H1 (cell line): ENCODE results near the gene PPOX. TPM values are rescaled to one million over a fixed set of nuclear protein-coding genes. Genes with fewer than 3 reads are reported as not detected.
A peak's percentile ranks its signal among the peaks of the same experiment; 100 is the strongest.

Experiments used
- BCL11A ChIP-seq, 2 experiments: IDR thresholded peaks; one replicate each; pipeline ENCODE4 v1.6.1; 2011; ENCODE audit warnings: low read depth in 2 of 2, low read length in 2 of 2, mild to moderate bottlenecking in 2 of 2
- CHD1 ChIP-seq: IDR thresholded peaks from 2 replicates; pipeline ENCODE4 v1.6.1; 2012; ENCODE audit warnings: low read depth, low read length, improper control_type of control experiment
- NRF1 ChIP-seq: IDR thresholded peaks from 2 replicates; pipeline ENCODE4 v1.6.1; 2011; ENCODE audit warnings: mild to moderate bottlenecking, low read depth, low read length, improper control_type of control experiment
- SAP30 ChIP-seq: fragments of 300-600 bp; sonication (generic); IDR thresholded peaks from 2 replicates; pipeline ENCODE4 v1.7.1; 2012; ENCODE audit warnings: low read length, moderate library complexity, mild to moderate bottlenecking, inconsistent platforms; ENCODE audit not compliant: insufficient read depth, insufficient replicate concordance
- SIX5 ChIP-seq: IDR thresholded peaks from 2 replicates; pipeline ENCODE4 v1.6.1; 2011; ENCODE audit warnings: mild to moderate bottlenecking, low read depth, low read length
- TAF1 ChIP-seq: IDR thresholded peaks from 2 replicates; pipeline ENCODE4 v1.6.1; 2011; ENCODE audit warnings: mild to moderate bottlenecking, low read depth, low read length
- polyA plus RNA-seq, 7 experiments: library from polyadenylated mRNA; depleted of rRNA in 3 of 7; stranded (reverse) in 5 of 7; unstranded in 2 of 7; fragments of >200 nt in 5 of 7; fragments of 200-250 nt in 2 of 7; gene quantifications; 1 replicate in 5 of 7; 2 replicates in 1 of 7; 4 replicates in 1 of 7; pipeline versions ENCODE4 v1.2.1 to v1.2.3, GENCODE V29; 2011 to 2013; ENCODE audit warnings: missing spikeins in 2 of 7, mixed read lengths in 2 of 7
- total RNA-seq: library from RNA; stranded (reverse); fragmentation: NEBNext Ultra II Directional; extraction: Animal tissue kit (Norgen Biotek cat#: 25700); gene quantifications from 2 replicates; pipeline ENCODE4 v1.2.1, GENCODE V29; 2021
- TF ChIP-seq, protein P1 (sequence below): fragments of 300-600 bp; sonication (generic); IDR thresholded peaks from 2 replicates; pipeline ENCODE4 v1.7.1; 2012; ENCODE audit warnings: low read length, moderate library complexity, mild to moderate bottlenecking, inconsistent platforms; ENCODE audit not compliant: insufficient replicate concordance
- TF ChIP-seq, protein P2 (sequence below): IDR thresholded peaks from 2 replicates; pipeline ENCODE4 v1.6.1; 2012; ENCODE audit warnings: low read length, inconsistent platforms

Gene PPOX
- total and polyA plus RNA-seq, 2 of the 8 experiments (the other 6 are each of a cell fraction or from before 2014, with no cell fraction given), result 39.4 to 40.4 TPM

DNA sequence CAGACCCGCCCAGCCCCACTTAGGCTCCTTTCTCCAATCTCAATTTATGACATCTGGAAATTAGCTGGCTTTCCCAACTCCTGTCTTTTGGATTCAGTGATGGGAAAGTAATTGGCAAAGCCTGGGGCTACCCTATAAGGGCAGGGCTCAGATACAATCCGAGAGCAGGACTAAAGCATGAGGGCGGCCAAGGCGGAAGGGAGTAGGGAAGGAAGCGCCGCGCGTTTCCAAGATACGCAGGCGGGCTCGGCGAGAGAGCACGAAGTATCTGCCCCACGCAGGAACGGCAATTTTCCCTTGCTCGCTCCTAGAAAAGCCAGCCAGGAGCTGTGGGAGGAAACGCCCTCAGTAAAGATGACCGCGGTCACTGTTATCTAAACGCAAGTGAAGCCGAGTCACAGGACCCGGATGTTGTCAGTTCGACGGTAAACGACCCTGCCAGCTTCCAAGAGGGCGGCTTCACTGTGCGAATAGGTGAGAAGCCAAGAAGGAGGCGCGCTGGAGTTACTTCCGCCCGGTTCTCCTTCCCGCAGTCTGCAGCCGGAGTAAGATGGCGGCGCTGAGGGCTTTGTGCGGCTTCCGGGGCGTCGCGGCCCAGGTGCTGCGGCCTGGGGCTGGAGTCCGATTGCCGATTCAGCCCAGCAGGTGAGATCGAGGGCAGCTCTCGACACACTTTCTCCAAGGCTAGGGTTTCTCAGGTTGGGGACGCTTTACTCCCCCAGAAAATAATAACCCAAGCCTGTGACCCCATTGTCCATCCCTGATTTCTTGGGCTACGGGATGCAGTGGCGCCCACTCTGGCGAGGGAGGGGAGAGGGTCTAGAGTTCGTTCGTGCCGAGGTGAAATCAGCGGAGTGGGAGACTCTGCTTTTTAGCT is 35.8 kb downstream of the PPOX start, which contains the start of gene NDUFS2 (continued):
- TF ChIP-seq, protein P1, sequence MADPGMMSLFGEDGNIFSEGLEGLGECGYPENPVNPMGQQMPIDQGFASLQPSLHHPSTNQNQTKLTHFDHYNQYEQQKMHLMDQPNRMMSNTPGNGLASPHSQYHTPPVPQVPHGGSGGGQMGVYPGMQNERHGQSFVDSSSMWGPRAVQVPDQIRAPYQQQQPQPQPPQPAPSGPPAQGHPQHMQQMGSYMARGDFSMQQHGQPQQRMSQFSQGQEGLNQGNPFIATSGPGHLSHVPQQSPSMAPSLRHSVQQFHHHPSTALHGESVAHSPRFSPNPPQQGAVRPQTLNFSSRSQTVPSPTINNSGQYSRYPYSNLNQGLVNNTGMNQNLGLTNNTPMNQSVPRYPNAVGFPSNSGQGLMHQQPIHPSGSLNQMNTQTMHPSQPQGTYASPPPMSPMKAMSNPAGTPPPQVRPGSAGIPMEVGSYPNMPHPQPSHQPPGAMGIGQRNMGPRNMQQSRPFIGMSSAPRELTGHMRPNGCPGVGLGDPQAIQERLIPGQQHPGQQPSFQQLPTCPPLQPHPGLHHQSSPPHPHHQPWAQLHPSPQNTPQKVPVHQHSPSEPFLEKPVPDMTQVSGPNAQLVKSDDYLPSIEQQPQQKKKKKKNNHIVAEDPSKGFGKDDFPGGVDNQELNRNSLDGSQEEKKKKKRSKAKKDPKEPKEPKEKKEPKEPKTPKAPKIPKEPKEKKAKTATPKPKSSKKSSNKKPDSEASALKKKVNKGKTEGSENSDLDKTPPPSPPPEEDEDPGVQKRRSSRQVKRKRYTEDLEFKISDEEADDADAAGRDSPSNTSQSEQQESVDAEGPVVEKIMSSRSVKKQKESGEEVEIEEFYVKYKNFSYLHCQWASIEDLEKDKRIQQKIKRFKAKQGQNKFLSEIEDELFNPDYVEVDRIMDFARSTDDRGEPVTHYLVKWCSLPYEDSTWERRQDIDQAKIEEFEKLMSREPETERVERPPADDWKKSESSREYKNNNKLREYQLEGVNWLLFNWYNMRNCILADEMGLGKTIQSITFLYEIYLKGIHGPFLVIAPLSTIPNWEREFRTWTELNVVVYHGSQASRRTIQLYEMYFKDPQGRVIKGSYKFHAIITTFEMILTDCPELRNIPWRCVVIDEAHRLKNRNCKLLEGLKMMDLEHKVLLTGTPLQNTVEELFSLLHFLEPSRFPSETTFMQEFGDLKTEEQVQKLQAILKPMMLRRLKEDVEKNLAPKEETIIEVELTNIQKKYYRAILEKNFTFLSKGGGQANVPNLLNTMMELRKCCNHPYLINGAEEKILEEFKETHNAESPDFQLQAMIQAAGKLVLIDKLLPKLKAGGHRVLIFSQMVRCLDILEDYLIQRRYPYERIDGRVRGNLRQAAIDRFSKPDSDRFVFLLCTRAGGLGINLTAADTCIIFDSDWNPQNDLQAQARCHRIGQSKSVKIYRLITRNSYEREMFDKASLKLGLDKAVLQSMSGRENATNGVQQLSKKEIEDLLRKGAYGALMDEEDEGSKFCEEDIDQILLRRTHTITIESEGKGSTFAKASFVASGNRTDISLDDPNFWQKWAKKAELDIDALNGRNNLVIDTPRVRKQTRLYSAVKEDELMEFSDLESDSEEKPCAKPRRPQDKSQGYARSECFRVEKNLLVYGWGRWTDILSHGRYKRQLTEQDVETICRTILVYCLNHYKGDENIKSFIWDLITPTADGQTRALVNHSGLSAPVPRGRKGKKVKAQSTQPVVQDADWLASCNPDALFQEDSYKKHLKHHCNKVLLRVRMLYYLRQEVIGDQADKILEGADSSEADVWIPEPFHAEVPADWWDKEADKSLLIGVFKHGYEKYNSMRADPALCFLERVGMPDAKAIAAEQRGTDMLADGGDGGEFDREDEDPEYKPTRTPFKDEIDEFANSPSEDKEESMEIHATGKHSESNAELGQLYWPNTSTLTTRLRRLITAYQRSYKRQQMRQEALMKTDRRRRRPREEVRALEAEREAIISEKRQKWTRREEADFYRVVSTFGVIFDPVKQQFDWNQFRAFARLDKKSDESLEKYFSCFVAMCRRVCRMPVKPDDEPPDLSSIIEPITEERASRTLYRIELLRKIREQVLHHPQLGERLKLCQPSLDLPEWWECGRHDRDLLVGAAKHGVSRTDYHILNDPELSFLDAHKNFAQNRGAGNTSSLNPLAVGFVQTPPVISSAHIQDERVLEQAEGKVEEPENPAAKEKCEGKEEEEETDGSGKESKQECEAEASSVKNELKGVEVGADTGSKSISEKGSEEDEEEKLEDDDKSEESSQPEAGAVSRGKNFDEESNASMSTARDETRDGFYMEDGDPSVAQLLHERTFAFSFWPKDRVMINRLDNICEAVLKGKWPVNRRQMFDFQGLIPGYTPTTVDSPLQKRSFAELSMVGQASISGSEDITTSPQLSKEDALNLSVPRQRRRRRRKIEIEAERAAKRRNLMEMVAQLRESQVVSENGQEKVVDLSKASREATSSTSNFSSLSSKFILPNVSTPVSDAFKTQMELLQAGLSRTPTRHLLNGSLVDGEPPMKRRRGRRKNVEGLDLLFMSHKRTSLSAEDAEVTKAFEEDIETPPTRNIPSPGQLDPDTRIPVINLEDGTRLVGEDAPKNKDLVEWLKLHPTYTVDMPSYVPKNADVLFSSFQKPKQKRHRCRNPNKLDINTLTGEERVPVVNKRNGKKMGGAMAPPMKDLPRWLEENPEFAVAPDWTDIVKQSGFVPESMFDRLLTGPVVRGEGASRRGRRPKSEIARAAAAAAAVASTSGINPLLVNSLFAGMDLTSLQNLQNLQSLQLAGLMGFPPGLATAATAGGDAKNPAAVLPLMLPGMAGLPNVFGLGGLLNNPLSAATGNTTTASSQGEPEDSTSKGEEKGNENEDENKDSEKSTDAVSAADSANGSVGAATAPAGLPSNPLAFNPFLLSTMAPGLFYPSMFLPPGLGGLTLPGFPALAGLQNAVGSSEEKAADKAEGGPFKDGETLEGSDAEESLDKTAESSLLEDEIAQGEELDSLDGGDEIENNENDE, result no peak
- no peak for TF ChIP-seq BCL11A (IDR thresholded peaks at IDR 0.05; ENCODE audit: low read depth in 2 of 2, low read length in 2 of 2)
- TF ChIP-seq, protein P2, sequence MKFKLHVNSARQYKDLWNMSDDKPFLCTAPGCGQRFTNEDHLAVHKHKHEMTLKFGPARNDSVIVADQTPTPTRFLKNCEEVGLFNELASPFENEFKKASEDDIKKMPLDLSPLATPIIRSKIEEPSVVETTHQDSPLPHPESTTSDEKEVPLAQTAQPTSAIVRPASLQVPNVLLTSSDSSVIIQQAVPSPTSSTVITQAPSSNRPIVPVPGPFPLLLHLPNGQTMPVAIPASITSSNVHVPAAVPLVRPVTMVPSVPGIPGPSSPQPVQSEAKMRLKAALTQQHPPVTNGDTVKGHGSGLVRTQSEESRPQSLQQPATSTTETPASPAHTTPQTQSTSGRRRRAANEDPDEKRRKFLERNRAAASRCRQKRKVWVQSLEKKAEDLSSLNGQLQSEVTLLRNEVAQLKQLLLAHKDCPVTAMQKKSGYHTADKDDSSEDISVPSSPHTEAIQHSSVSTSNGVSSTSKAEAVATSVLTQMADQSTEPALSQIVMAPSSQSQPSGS, result no peak
- TF ChIP-seq CHD1, result peak; percentile 27; the same call in 1 of the 2 replicates
- TF ChIP-seq SIX5, result peak; percentile 90
- no peak for TF ChIP-seq NRF1
- peak; percentile 99 for TF ChIP-seq TAF1
- no peak for TF ChIP-seq SAP30
